ENCODE results near the gene AGBL1.

AGBL1 gene

GRCh38 chr15:86312486-86312885, 232.8 kb downstream of the AGBL1 start:
- no peak for TF ChIP-seq TAF1 (IDR thresholded peaks at IDR 0.05; ENCODE audit: borderline replicate concordance, low read depth, low read length)
- no peak for TF ChIP-seq POLR2A (IDR thresholded peaks at IDR 0.05; ENCODE audit: low read depth, low read length)
- no peak for TF ChIP-seq POLR2AphosphoS5 (IDR thresholded peaks at IDR 0.05; ENCODE audit: low read depth, low read length)
- FAIRE-seq (no peak), DNase-seq (ENCODE audit: insufficient read length) (no peak)

GRCh38 chr15:86316216-86316615, 236.5 kb downstream of the AGBL1 start:
- FAIRE-seq (no peak), DNase-seq (ENCODE audit: insufficient read length) (no peak)
- no peak for TF ChIP-seq POLR2AphosphoS5 (IDR thresholded peaks at IDR 0.05; ENCODE audit: low read depth, low read length)

GRCh38 chr15:86316726-86317383, 237.2 kb downstream of the AGBL1 start:
- FAIRE-seq (no peak), DNase-seq (ENCODE audit: insufficient read length) (no peak)
- TF ChIP-seq POLR2AphosphoS5 (IDR thresholded peaks at IDR 0.05; ENCODE audit: low read depth, low read length) (no peak), POLR2A (IDR thresholded peaks at IDR 0.05; ENCODE audit: low read depth, low read length) (no peak), TAF1 (IDR thresholded peaks at IDR 0.05; ENCODE audit: borderline replicate concordance, low read depth, low read length) (no peak)

GRCh38 chr15:86317384-86317740, 237.7 kb downstream of the AGBL1 start:
- FAIRE-seq (no peak), DNase-seq (ENCODE audit: insufficient read length) (no peak)
- no peak for TF ChIP-seq POLR2AphosphoS5 (IDR thresholded peaks at IDR 0.05; ENCODE audit: low read depth, low read length)

GRCh38 chr15:86322629-86323028, 243.0 kb downstream of the AGBL1 start:
- FAIRE-seq (no peak), DNase-seq (ENCODE audit: insufficient read length) (no peak)
- TF ChIP-seq POLR2AphosphoS5 (IDR thresholded peaks at IDR 0.05; ENCODE audit: low read depth, low read length), result no peak
- TF ChIP-seq TAF1 (IDR thresholded peaks at IDR 0.05; ENCODE audit: borderline replicate concordance, low read depth, low read length), result no peak
- TF ChIP-seq POLR2A (IDR thresholded peaks at IDR 0.05; ENCODE audit: low read depth, low read length), result no peak

GRCh38 chr15:86327230-86327865, 247.7 kb downstream of the AGBL1 start:
- FAIRE-seq (no peak), DNase-seq (ENCODE audit: insufficient read length) (no peak)
- TF ChIP-seq POLR2AphosphoS5 (IDR thresholded peaks at IDR 0.05; ENCODE audit: low read depth, low read length), result no peak
- no peak for TF ChIP-seq TAF1 (IDR thresholded peaks at IDR 0.05; ENCODE audit: borderline replicate concordance, low read depth, low read length)
- TF ChIP-seq POLR2A (IDR thresholded peaks at IDR 0.05; ENCODE audit: low read depth, low read length), result no peak

- DNase-seq (ENCODE audit: insufficient read length) (no peak), FAIRE-seq (no peak)
- TF ChIP-seq TAF1 (IDR thresholded peaks at IDR 0.05; ENCODE audit: borderline replicate concordance, low read depth, low read length) (no peak), POLR2A (IDR thresholded peaks at IDR 0.05; ENCODE audit: low read depth, low read length) (no peak), POLR2AphosphoS5 (IDR thresholded peaks at IDR 0.05; ENCODE audit: low read depth, low read length) (no peak)
These were observed 249.0 kb downstream of the AGBL1 start for GRCh38 chr15:86328658-86329057.

- TF ChIP-seq POLR2A (IDR thresholded peaks at IDR 0.05; ENCODE audit: low read depth, low read length), result no peak
- TF ChIP-seq POLR2AphosphoS5 (IDR thresholded peaks at IDR 0.05; ENCODE audit: low read depth, low read length), result no peak
- no peak for TF ChIP-seq TAF1 (IDR thresholded peaks at IDR 0.05; ENCODE audit: borderline replicate concordance, low read depth, low read length)
- FAIRE-seq (no peak), DNase-seq (ENCODE audit: insufficient read length) (no peak)
These were observed 249.8 kb downstream of the AGBL1 start for GRCh38 chr15:86329311-86330013.

GRCh38 chr15:86333819-86334218, 254.1 kb downstream of the AGBL1 start:
- TF ChIP-seq POLR2AphosphoS5 (IDR thresholded peaks at IDR 0.05; ENCODE audit: low read depth, low read length) (no peak), TAF1 (IDR thresholded peaks at IDR 0.05; ENCODE audit: borderline replicate concordance, low read depth, low read length) (no peak), POLR2A (IDR thresholded peaks at IDR 0.05; ENCODE audit: low read depth, low read length) (no peak)
- no peak for DNase-seq (ENCODE audit: insufficient read length)
- FAIRE-seq, result no peak

GRCh38 chr15:86336051-86336788, 256.5 kb downstream of the AGBL1 start:
- TF ChIP-seq POLR2A (IDR thresholded peaks at IDR 0.05; ENCODE audit: low read depth, low read length) (no peak), POLR2AphosphoS5 (IDR thresholded peaks at IDR 0.05; ENCODE audit: low read depth, low read length) (no peak), TAF1 (IDR thresholded peaks at IDR 0.05; ENCODE audit: borderline replicate concordance, low read depth, low read length) (no peak)
- FAIRE-seq (no peak), DNase-seq (ENCODE audit: insufficient read length) (no peak)

GRCh38 chr15:86337071-86337470, 257.4 kb downstream of the AGBL1 start:
- TF ChIP-seq POLR2AphosphoS5 (IDR thresholded peaks at IDR 0.05; ENCODE audit: low read depth, low read length) (no peak), TAF1 (IDR thresholded peaks at IDR 0.05; ENCODE audit: borderline replicate concordance, low read depth, low read length) (no peak), POLR2A (IDR thresholded peaks at IDR 0.05; ENCODE audit: low read depth, low read length) (no peak)
- no peak for FAIRE-seq
- no peak for DNase-seq (ENCODE audit: insufficient read length)

Data from GM12892 (cell line).